Endothelial cell of umbilical vein (primary cell): ENCODE measurements around the gene CLIC1.

Experiments
- CTCF ChIP-seq, 2 donors: IDR thresholded peaks; 1 replicate in 1 of 2; 2 replicates in 1 of 2; pipeline ENCODE4 v1.5.1; 2011; ENCODE audit warnings: low read length in 2 of 2, mild to moderate bottlenecking in 2 of 2, moderate library complexity in 2 of 2, control low read depth in 1 of 2, inconsistent platforms in 1 of 2, low read depth in 1 of 2; ENCODE audit not compliant: insufficient read depth in 1 of 2; ENCODE audit errors: extremely low read depth in 1 of 2
- JUN ChIP-seq: IDR thresholded peaks from 2 replicates; pipeline ENCODE4 v1.6.1; 2011; ENCODE audit warnings: borderline replicate concordance, low read depth; ENCODE audit not compliant: insufficient read length, insufficient read depth

- TF ChIP-seq JUN = no peak
- TF ChIP-seq CTCF (IDR thresholded peaks at IDR 0.05; ENCODE audit: extremely low read depth in 1 of 2, insufficient read depth in 1 of 2, low read depth in 1 of 2, low read length in 2 of 2) = no peak
Observed at GRCh38 chr6:31692353-31692752, 44.0 kb downstream of the CLIC1 start.
